HG02973 (cell line): Measurements from ENCODE around the gene CMPK2.

Experiments used
- ATAC-seq: cut with Tn5 transposase; IDR thresholded peaks from one replicate; pipeline ENCODE4 v1.9.1; 2021; ENCODE audit warnings: moderate library complexity; ENCODE audit not compliant: unreplicated experiment

CMPK2 gene

DNA sequence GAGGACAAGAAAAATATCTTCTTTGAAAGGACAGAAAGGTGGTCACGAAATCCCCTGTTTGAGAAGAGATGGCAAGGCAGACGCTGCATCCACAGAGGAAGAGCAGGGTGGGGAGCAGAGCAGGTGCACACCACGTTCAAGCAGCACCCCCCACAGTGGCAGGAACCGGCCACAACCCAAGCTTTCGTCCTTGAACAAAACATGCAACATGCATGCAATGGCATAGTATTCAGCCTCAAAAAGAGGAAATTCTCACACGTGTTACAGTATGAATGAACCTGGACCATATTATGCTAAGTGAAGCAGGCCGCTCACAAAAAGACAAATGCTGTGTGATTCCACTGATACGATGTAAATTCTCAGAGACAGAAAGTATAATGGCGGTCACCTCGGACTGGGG is 51.4 kb downstream of the CMPK2 start:
- no peak for ATAC-seq

DNA sequence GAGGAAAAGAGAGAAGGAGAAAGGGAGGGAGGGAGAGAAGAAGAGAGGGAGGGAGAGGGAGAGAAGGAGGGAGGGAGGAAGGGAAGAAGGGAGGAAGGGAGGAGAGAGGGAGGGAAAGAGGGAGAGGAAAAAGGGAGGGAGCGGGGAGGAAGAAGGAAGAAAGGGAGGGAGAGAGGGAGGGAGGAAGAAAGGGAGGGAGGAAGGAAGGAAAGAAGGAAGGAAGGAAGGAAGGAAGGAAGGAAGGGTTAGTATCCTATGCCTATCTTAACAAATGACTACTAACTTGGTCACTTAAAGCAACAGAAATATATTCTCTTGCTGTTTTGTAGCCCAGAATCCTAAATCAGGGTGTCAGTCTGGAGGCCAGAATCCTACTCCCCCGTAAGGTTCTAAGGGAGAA is 52.1 kb downstream of the CMPK2 start:
- ATAC-seq = no peak

DNA sequence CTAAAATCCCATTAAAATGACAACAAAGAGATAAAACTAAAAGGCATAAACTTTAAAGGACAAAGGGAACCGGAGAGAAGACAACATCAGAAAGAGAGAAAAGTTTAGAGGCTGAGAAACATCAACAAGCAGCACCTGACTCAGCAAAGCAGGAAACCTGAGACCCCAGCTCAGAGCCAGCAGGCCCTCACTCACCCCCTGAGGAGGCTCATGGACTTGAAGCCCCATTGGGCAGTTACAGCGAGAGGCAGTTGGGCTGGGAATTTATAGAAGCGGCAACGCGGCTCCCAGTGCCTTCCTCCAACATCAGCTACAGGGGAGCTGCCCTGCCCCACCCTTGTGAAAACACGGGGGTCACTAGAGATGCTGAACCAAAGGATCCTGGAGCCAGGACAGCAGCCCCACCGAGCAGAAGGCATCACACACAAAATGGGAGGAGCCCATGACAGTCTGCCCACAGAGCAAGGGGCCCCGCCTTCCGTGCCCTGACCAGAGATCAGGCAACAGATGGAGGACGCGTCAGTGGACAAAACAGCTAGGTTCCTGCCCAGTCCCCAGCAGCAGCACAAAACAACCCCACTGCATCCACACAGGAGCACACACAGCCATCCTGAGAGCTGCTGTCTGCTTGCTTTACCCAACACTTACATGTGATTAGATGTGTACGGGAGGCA is 52.7 kb downstream of the CMPK2 start:
- no peak for ATAC-seq

DNA sequence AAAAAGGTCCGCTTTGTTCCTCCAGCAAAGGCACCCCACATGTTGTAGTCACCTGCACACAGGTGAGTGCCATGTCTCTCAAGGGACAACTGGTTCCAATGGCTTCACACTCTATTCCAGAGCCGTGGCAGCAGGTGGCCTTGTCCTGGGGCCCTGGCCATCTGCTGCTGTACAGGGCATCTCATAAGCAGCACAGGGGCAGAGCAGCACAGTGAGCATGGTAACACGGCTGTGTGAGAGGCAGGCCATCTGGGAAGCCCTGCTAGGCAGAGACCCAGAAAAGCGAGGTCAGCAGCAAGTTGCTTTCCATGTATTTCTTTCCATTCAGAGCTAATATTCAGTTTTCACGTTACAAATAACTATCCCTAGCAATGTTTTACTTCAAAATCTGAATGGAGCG is 54.7 kb downstream of the CMPK2 start:
- no peak for ATAC-seq

DNA sequence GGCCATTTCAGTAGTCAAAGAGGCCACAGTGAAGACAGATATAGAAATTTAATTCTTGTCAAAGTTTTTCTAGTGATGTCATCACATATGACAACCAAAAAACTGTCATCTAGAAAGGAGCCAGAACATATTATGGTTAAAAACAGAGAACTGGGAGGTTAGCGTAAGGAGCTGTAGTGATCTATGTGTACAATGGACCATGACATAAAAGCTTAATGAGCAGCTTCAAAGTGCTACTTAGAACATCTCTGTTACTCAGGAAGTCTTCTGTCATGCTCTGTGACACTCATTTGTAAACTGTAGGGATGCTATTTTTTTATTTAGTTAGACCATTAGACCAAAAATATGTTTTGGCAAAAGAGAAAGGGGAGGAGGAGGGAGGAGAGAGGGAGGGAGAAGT is 57.3 kb downstream of the CMPK2 start:
- ATAC-seq = no peak

DNA sequence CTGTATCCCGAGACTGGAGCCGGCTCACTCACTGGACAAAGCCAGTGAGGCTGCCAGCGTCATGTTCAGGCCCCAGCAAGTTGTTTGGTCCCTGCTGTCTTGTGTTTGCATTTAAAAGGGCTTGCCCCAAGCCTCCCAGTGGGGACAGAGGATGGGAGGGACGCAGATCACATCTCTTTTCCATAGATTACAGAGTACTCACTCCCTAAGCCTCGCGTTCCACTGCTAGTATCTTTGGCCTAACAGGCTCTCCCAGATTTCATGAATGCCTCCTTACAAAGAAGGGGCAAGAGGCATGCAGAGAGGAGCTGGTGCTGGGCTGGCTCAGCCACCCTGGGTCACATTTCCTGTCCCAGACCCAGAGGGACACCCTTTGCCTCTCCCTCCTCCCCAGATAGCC is 59.1 kb downstream of the CMPK2 start:
- ATAC-seq = no peak

DNA sequence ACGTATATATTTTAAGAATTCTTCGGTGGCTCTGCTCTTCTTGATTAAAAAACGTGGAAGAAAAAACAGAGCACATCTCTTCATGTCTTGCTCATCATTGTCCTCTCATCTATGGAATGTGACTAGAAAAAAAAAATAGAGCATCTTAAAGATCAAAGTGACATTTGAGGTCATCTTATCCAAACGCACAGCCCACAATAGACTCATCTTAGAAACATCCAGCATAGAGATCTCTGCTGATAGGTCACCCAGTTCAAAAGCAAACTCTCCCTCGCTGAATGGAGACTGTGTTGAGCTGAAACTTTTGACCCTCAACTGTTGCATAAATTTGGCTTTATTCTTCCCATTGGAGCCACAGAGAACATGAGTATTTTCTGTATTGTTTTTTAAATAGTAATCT is 65.2 kb downstream of the CMPK2 start:
- no peak for ATAC-seq
